Endothelial cell of umbilical vein (primary cell): Measurements from ENCODE around the gene THEMIS. TPM values are rescaled to one million over a fixed set of nuclear protein-coding genes. Genes with fewer than 3 reads are reported as not detected.

Experiments
- BruUV-seq: library from RNA; stranded (reverse); fragments of 400-500 nt; replicated peaks from 2 replicates; lab custom pipeline; 2021; lab: Mats Ljungman, UMichigan
- CTCF ChIA-PET: fragments of 300-600, 350-600 bp; sonication (Branson Sonifier 250); formaldehyde crosslinking; loops from one replicate; lab custom pipeline; 2021; ENCODE audit warnings: antibody characterized with exemption, inconsistent platforms; lab: Charles Lee
- POLR2A ChIA-PET: fragments of 300-600, 350-600 bp; sonication (Branson Sonifier 250); formaldehyde crosslinking; loops from one replicate; lab custom pipeline; 2021; ENCODE audit warnings: antibody characterized with exemption, inconsistent platforms; lab: Charles Lee
- DNase-seq: peaks from one replicate; pipeline ENCODE4 v3.0.0-alpha.2; 2011; ENCODE audit warnings: low read depth, low spot score
- FAIRE-seq: peaks from 2 replicates; lab custom pipeline; 2011; peaks lifted over from hg19 to GRCh38; lab: Jason Lieb, UNC
- H2AFZ ChIP-seq: 2 replicates; pipeline ENCODE4 v1.6.0; 2012; ENCODE audit warnings: low read depth, low read length, control low read depth, inconsistent platforms
- H3K27ac ChIP-seq: 2 replicates; pipeline ENCODE4 v1.5.1; 2011; ENCODE audit warnings: low read depth, mild to moderate bottlenecking, control low read depth, low read length, moderate library complexity; ENCODE audit not compliant: insufficient read depth
- H3K27me3 ChIP-seq, 2 experiments: 2 replicates each; pipeline versions ENCODE4 v1.6.0 to v1.6.1; 2011; ENCODE audit warnings: low read length in 2 of 2, mixed read lengths in 1 of 2; ENCODE audit not compliant: control insufficient read depth in 2 of 2, insufficient read depth in 2 of 2
- H3K36me3 ChIP-seq, 2 experiments: 2 replicates in 1 of 2; 3 replicates in 1 of 2; pipeline ENCODE4 v1.5.1; 2011; ENCODE audit warnings: low read length in 2 of 2, mild to moderate bottlenecking in 1 of 2, moderate library complexity in 1 of 2; ENCODE audit not compliant: control insufficient read depth in 2 of 2, insufficient read depth in 2 of 2; ENCODE audit errors: extremely low read depth in 1 of 2
- H3K4me1 ChIP-seq: 3 replicates; pipeline ENCODE4 v1.5.1; 2011; ENCODE audit warnings: mild to moderate bottlenecking, low read length; ENCODE audit not compliant: control insufficient read depth, insufficient read depth; ENCODE audit errors: extremely low read depth
- H3K4me2 ChIP-seq: 2 replicates; pipeline ENCODE4 v1.6.1; 2011; ENCODE audit warnings: low read length, control low read depth, mixed read lengths; ENCODE audit not compliant: insufficient read depth
- H3K4me3 ChIP-seq, 3 experiments: fragments of 200-600 bp in 1 of 3; sonication (generic), shearing (Covaris generic) in 1 of 3; replicated peaks in 1 of 3; 2 replicates each; pipeline ENCODE4 v1.5.1; 2011 to 2016; ENCODE audit warnings: control low read depth in 3 of 3, low read length in 3 of 3, mild to moderate bottlenecking in 2 of 3, inconsistent platforms in 1 of 3, low read depth in 1 of 3, moderate library complexity in 1 of 3; ENCODE audit not compliant: insufficient read depth in 1 of 3
- H3K79me2 ChIP-seq: 2 replicates; pipeline ENCODE4 v1.6.0; 2012; ENCODE audit warnings: low read length, inconsistent platforms; ENCODE audit not compliant: control insufficient read depth, insufficient read depth
- H3K9ac ChIP-seq: replicated peaks from 2 replicates; pipeline ENCODE3; 2011; ENCODE audit warnings: low read length, control low read depth; ENCODE audit not compliant: insufficient read depth; ENCODE audit errors: extremely low read depth
- H3K9me1 ChIP-seq: replicated peaks from 3 replicates; pipeline ENCODE4 v1.6.0; 2011; ENCODE audit warnings: mild to moderate bottlenecking, low read length; ENCODE audit not compliant: control insufficient read depth, insufficient read depth; ENCODE audit errors: extremely low read depth
- H3K9me3 ChIP-seq: replicated peaks from 2 replicates; pipeline ENCODE4 v1.5.1; 2012; ENCODE audit warnings: low read length, inconsistent platforms; ENCODE audit not compliant: control insufficient read depth, insufficient read depth
- H4K20me1 ChIP-seq: replicated peaks from 2 replicates; pipeline ENCODE3; 2011; ENCODE audit warnings: mild to moderate bottlenecking, low read length; ENCODE audit not compliant: control insufficient read depth, insufficient read depth; ENCODE audit errors: extremely low read depth
- CTCF ChIP-seq, 2 donors: IDR thresholded peaks; 1 replicate in 1 of 2; 2 replicates in 1 of 2; pipeline ENCODE4 v1.5.1; 2011; ENCODE audit warnings: low read length in 2 of 2, mild to moderate bottlenecking in 2 of 2, moderate library complexity in 2 of 2, control low read depth in 1 of 2, inconsistent platforms in 1 of 2, low read depth in 1 of 2; ENCODE audit not compliant: insufficient read depth in 1 of 2; ENCODE audit errors: extremely low read depth in 1 of 2
- EZH2 ChIP-seq: IDR thresholded peaks from 2 replicates; pipeline ENCODE4 v1.6.1; 2012; ENCODE audit warnings: borderline replicate concordance, low read depth, mild to moderate bottlenecking, moderate library complexity, low read length, inconsistent platforms; ENCODE audit not compliant: severe bottlenecking
- JUN ChIP-seq: IDR thresholded peaks from 2 replicates; pipeline ENCODE4 v1.6.1; 2011; ENCODE audit warnings: borderline replicate concordance, low read depth; ENCODE audit not compliant: insufficient read length, insufficient read depth
- MAX ChIP-seq: IDR thresholded peaks from 2 replicates; pipeline ENCODE4 v1.6.1; 2011; ENCODE audit not compliant: insufficient read depth, insufficient read length
- MYC ChIP-seq: IDR thresholded peaks from one replicate; pipeline ENCODE4 v1.6.1; 2011; ENCODE audit warnings: mild to moderate bottlenecking, low read depth, low read length
- POLR2AphosphoS5 ChIP-seq: IDR thresholded peaks from 2 replicates; pipeline ENCODE4 v1.6.1; 2012; ENCODE audit warnings: low read depth, mild to moderate bottlenecking, control low read depth, low read length, moderate library complexity; ENCODE audit not compliant: insufficient read depth
- dilution Hi-C: fragments of 300-500 bp; cut with MboI; formaldehyde crosslinking; loops from one replicate; pipeline ENCODE4 v1.15.0; 2019; ENCODE audit warnings: low sequenced_read_pairs; ENCODE audit not compliant: extremely low pct_ligation_motif_present
- intact Hi-C: fragments of 100-400 bp; cut with micrococcal nuclease; formaldehyde crosslinking; loops from one replicate; pipeline ENCODE4 v1.10.0; 2022
- polyA plus RNA-seq, 4 experiments: library from polyadenylated mRNA; depleted of rRNA in 3 of 4; stranded (reverse) in 3 of 4; unstranded in 1 of 4; fragments of >200 nt; gene quantifications; 2 replicates each; pipeline versions ENCODE4 v1.2.1 to v1.2.3, GENCODE V29; 2011 to 2012; ENCODE audit warnings: missing spikeins in 1 of 4
- total RNA-seq: library from RNA; stranded (reverse); gene quantifications from 2 replicates; pipeline ENCODE4 v1.2.3, GENCODE V29; 2021

Gene THEMIS
- total and polyA plus RNA-seq, 2 donors (not counting 3 experiments of a cell fraction or from before 2014, with no cell fraction given), result not detected

- intact Hi-C loops, result no loop called here
- Histone ChIP-seq H2AFZ (no peak overlapping the region), H3K4me3 (no peak overlapping the region), H3K4me1 (no peaks in the 10 kb centered on the region), H3K4me2 (no peak overlapping the region), H3K9me3 (no peaks in the 10 kb centered on the region), H3K9ac (no peak overlapping the region), H3K27me3 (peaks cover 0 to 8% of the 10 kb centered on the region in 2 experiments), H3K36me3 (no peaks in the 10 kb centered on the region), H4K20me1 (no peaks in the 10 kb centered on the region), H3K27ac (no peak overlapping the region), H3K9me1 (no peaks in the 10 kb centered on the region), H3K79me2 (no peaks in the 10 kb centered on the region)
- CTCF ChIA-PET, result interaction anchor here (1.4 kb wide), 1 partner anchor 9 kb away, joined by 6 read pairs; no protein-coding TSS in a partner anchor
- dilution Hi-C loops, result no loop called here
- no peak for FAIRE-seq
- POLR2A ChIA-PET, result no interaction called here
- no peak for TF ChIP-seq MYC
- TF ChIP-seq MAX, result no peak
- TF ChIP-seq CTCF (IDR thresholded peaks at IDR 0.05; ENCODE audit: extremely low read depth in 1 of 2, insufficient read depth in 1 of 2, low read depth in 1 of 2, low read length in 2 of 2), result no peak
- TF ChIP-seq POLR2AphosphoS5, result no peak
- TF ChIP-seq JUN, result no peak
- no peak for TF ChIP-seq EZH2
- no TSS peak for BruUV-seq
- no peak for DNase-seq
Observed at GRCh38 chr6:127791779-127792528, 108.9 kb downstream of the THEMIS start.
